GM23338 (cell line): Measurements from ENCODE around the gene GJE1.

Experiments
- CREB1 ChIP-seq: fragments of 250-450 bp; sonication (Bioruptor Pico); IDR thresholded peaks from 2 replicates; pipeline ENCODE4 v1.5.0; 2020; ENCODE audit warnings: low read depth, mild to moderate bottlenecking, moderate library complexity
- CTCF ChIP-seq, 2 experiments: fragments of 200-600 bp in 1 of 2; sonication (generic) in 1 of 2; conservative IDR thresholded peaks; 2 replicates each; pipeline versions ENCODE4 v1.5.1 to v1.6.1; 2016 to 2017; ENCODE audit warnings: antibody characterized with exemption in 2 of 2, low read depth in 2 of 2, mild to moderate bottlenecking in 2 of 2, moderate library complexity in 1 of 2
- ETS1 ChIP-seq: IDR thresholded peaks from 2 replicates; pipeline ENCODE4 v1.6.1; 2016; ENCODE audit warnings: antibody characterized with exemption
- EZH2 ChIP-seq: fragments of 200-600 bp; sonication (generic); IDR thresholded peaks from one replicate; pipeline ENCODE4 v1.8.0; 2017; ENCODE audit warnings: antibody characterized with exemption, mild to moderate bottlenecking, low read depth; ENCODE audit not compliant: unreplicated experiment
- EZH2phosphoT487 ChIP-seq: fragments of 200-600 bp; sonication (generic); IDR thresholded peaks from one replicate; pipeline ENCODE4 v1.8.1; 2018; ENCODE audit warnings: antibody characterized with exemption; ENCODE audit not compliant: unreplicated experiment
- JUNB ChIP-seq: IDR thresholded peaks from one replicate; pipeline ENCODE4 v1.6.1; 2016; ENCODE audit warnings: antibody characterized with exemption; ENCODE audit not compliant: unreplicated experiment
- NANOG ChIP-seq: IDR thresholded peaks from 2 replicates; pipeline ENCODE4 v1.6.1; 2016; ENCODE audit warnings: antibody characterized with exemption, borderline replicate concordance
- POLR2AphosphoS5 ChIP-seq: IDR thresholded peaks from 2 replicates; pipeline ENCODE4 v1.6.1; 2016; ENCODE audit warnings: antibody characterized with exemption, low read depth
- REST ChIP-seq: IDR thresholded peaks from one replicate; pipeline ENCODE4 v1.6.1; 2018; ENCODE audit warnings: antibody characterized with exemption; ENCODE audit not compliant: unreplicated experiment
- STAT1 ChIP-seq: IDR thresholded peaks from one replicate; pipeline ENCODE4 v1.6.1; 2016; ENCODE audit warnings: antibody characterized with exemption; ENCODE audit not compliant: unreplicated experiment
- ZNF114 ChIP-seq: fragments of 250-450 bp; sonication (Bioruptor Pico); IDR thresholded peaks from 2 replicates; pipeline ENCODE4 v1.5.0; 2020; ENCODE audit warnings: mild to moderate bottlenecking, moderate library complexity
- ZNF331 ChIP-seq: fragments of 250-450 bp; sonication (Bioruptor Pico); IDR thresholded peaks from 2 replicates; pipeline ENCODE4 v1.5.0; 2020; ENCODE audit warnings: low read depth, mild to moderate bottlenecking, moderate library complexity

- no peak for TF ChIP-seq CTCF (conservative IDR thresholded peaks at IDR 0.05; ENCODE audit: low read depth in 2 of 2)
- no peak for TF ChIP-seq POLR2AphosphoS5
- TF ChIP-seq REST, result no peak
- no peak for TF ChIP-seq NANOG
- TF ChIP-seq EZH2, result no peak
- TF ChIP-seq EZH2phosphoT487, result no peak
- no peak for TF ChIP-seq JUNB
- no peak for TF ChIP-seq CREB1 (CRISPR knock-in tag)
- no peak for TF ChIP-seq ZNF331 (CRISPR knock-in tag)
- no peak for TF ChIP-seq STAT1
- no peak for TF ChIP-seq ETS1
- TF ChIP-seq ZNF114 (CRISPR knock-in tag), result no peak
These were observed 49.3 kb downstream of the GJE1 start for GRCh38 chr6:142182004-142182403.
